Measurements from ENCODE around the gene TVP23C.

Gene TVP23C

GRCh38 chr17:15494821-15495220, 68.5 kb downstream of the TVP23C start:
- no peak for DNase-seq

GRCh38 chr17:15493693-15494035, 69.6 kb downstream of the TVP23C start:
- DNase-seq: no peak

- no peak for DNase-seq
Measured at GRCh38 chr17:15492791-15493692, 70.2 kb downstream of the TVP23C start.

- no peak for DNase-seq
Measured at GRCh38 chr17:15492186-15492585, 71.1 kb downstream of the TVP23C start.

- no peak for DNase-seq
Measured at GRCh38 chr17:15490634-15491261, 72.5 kb downstream of the TVP23C start.

GRCh38 chr17:15488557-15488956, 74.7 kb downstream of the TVP23C start:
- DNase-seq: no peak

- no peak for DNase-seq
Measured at GRCh38 chr17:15485045-15485444, 78.2 kb downstream of the TVP23C start.

- no peak for DNase-seq
Measured at GRCh38 chr17:15483431-15483830, 79.9 kb downstream of the TVP23C start.

GRCh38 chr17:15482476-15482875, 80.8 kb downstream of the TVP23C start:
- DNase-seq: no peak

GRCh38 chr17:15481481-15481880, 81.8 kb downstream of the TVP23C start:
- DNase-seq: no peak

GRCh38 chr17:15480204-15480603, 83.1 kb downstream of the TVP23C start:
- no peak for DNase-seq

GRCh38 chr17:15479703-15480102, 83.6 kb downstream of the TVP23C start:
- no peak for DNase-seq

- no peak for DNase-seq
Measured at GRCh38 chr17:15478845-15479244, 84.4 kb downstream of the TVP23C start.

- DNase-seq: no peak
Measured at GRCh38 chr17:15475631-15476354, 87.5 kb downstream of the TVP23C start.

GRCh38 chr17:15472891-15473290, 90.4 kb downstream of the TVP23C start:
- DNase-seq: no peak

- no peak for DNase-seq
Measured at GRCh38 chr17:15470536-15470935, 92.7 kb downstream of the TVP23C start.

GRCh38 chr17:15469260-15469659, 94.0 kb downstream of the TVP23C start:
- DNase-seq: no peak

- DNase-seq: no peak
Measured at GRCh38 chr17:15468126-15468525, 95.2 kb downstream of the TVP23C start.

- DNase-seq: no peak
Measured at GRCh38 chr17:15467592-15467991, 95.7 kb downstream of the TVP23C start, which contains the start of gene CDRT4. CDRT4 (minus strand) TSS chr17:15467621; CDS start chr17:15440238, 27,383 bp downstream.

- DNase-seq: no peak
Measured at GRCh38 chr17:15466131-15466530, 97.2 kb downstream of the TVP23C start.

GRCh38 chr17:15465045-15465701, 98.1 kb downstream of the TVP23C start:
- no peak for DNase-seq

- DNase-seq: no peak
Measured at GRCh38 chr17:15464231-15464985, 98.9 kb downstream of the TVP23C start.

Measured in DMS53 (cell line).